Measurements from ENCODE around the gene DYNC1LI1.
"Not testable (repeated sequence)": the region's sequence is repeated elsewhere in the genome, so short reads cannot be mapped to it uniquely, and the experiment has no call there.

Gene DYNC1LI1

GRCh38 chr3:32583708-32584107, 13.1 kb upstream of the DYNC1LI1 start:
- no peak for DNase-seq (ENCODE audit: low read depth)

DNA sequence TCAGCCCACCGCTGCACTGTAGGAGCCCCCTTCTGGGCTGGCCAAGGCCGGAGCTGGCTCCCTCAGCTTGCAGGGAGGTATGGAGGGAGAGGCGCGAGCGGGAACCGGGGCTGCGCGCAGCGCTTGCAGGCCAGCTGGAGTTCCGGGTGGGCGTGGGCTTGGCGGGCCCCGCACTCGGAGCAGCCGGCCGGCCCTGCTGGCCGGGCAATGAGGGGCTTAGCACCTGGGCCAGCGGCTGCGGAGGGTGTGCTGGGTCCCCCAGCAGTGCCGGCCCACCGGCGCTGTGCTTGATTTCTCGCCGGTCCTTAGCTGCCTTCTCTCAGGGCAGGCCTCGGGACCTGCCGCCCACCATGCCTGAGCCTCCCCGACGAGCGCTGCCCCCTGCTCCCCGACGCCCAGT, 8.0 kb upstream of the DYNC1LI1 start:
- not testable (repeated sequence) for DNase-seq (ENCODE audit: low read depth)

GRCh38 chr3:32577581-32578556, 7.2 kb upstream of the DYNC1LI1 start:
- DNase-seq (ENCODE audit: low read depth): no peak

GRCh38 chr3:32577174-32577573, 6.5 kb upstream of the DYNC1LI1 start:
- no peak for DNase-seq (ENCODE audit: low read depth)

DNA sequence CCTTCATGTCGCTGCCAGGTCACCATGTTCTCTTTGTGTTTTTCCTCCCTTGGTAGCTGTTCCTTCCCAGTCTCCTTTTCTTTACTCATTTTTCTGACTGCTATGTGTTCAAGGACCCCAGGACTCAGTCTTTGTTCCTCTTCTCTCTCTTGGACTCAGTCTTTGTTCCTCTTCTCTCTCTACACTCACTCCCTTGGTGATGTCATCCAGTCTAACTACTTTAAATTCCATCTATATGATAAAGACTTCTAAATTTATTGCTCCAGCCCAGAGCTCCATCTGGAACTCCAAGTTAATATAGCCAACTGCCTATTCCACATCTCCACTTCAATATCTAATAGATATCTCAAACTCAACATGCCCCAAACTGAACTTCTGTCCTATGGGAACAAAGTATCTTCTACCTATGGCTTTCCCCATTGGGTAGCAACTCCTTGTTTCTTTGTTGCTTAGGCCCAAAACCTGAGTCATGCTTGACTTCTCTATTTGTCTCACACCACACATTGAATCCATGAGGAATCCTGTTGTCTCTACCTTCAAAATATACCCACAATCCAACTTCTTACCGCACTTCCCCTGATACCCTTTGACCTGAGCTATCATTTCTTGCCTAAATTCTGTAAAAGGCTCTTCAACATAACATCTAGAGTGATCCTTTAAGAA, 4.9 kb upstream of the DYNC1LI1 start:
- no peak for DNase-seq (ENCODE audit: low read depth)

DNA sequence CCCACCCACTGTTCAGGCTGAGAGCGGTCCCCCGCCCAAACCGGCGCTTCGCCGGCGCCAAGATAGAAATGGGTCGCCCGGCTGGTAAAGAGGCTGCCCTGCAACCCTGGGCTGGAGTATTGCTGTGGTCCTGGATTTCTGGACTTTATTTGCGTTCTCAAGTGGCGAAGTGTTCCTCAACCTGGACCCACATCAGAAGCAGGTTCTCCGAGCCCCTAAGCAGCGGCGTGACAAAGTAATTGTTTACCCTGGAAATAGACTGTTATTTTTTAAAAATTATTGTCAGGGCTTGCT, 481 bp upstream of the DYNC1LI1 start:
- no peak for DNase-seq (ENCODE audit: low read depth)

GRCh38 chr3:32569540-32570420, 878 bp downstream of the DYNC1LI1 start:
- DNase-seq (ENCODE audit: low read depth): peak; percentile 7

- no peak for DNase-seq (ENCODE audit: low read depth)
These were observed 1.7 kb downstream of the DYNC1LI1 start for GRCh38 chr3:32568953-32569352.

DNA sequence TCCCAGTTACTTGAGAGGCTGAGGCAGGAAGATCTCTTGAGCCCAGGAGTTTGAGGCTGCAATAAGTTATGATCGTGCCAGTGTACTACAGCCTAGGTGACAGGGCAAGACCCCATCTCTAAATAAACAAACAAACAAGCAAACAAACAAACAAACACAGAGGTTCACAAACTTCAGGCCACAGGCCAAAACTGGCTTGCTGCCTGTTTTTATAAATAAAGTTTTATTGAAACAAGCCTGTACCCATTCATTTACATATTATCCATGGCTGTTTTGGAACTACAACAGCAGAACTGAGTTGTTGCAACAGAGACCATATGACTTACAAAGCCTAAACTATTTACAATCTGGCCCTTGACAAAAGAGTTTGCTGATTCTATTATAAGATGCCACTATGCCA, 6.5 kb downstream of the DYNC1LI1 start:
- DNase-seq (ENCODE audit: low read depth): no peak

DNA sequence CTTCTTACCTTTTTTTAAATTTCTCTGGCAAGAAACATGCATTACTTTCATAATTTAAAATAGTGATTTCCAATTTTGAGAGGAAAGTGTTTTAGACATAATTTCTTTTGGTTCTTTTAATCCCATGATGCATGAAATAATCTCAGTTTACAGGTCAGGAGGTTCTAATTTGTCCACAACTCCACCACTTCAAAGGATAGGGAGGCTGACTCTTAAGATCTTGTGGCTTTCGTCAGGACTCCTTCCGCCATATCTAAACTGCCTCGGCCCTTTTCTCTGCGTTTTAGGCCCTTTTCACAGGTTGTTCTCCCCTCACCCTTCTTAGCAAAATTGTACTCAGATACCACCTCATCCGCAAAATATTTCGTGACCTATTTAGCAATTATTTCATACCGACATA, 8.0 kb downstream of the DYNC1LI1 start:
- no peak for DNase-seq (ENCODE audit: low read depth)

DNA sequence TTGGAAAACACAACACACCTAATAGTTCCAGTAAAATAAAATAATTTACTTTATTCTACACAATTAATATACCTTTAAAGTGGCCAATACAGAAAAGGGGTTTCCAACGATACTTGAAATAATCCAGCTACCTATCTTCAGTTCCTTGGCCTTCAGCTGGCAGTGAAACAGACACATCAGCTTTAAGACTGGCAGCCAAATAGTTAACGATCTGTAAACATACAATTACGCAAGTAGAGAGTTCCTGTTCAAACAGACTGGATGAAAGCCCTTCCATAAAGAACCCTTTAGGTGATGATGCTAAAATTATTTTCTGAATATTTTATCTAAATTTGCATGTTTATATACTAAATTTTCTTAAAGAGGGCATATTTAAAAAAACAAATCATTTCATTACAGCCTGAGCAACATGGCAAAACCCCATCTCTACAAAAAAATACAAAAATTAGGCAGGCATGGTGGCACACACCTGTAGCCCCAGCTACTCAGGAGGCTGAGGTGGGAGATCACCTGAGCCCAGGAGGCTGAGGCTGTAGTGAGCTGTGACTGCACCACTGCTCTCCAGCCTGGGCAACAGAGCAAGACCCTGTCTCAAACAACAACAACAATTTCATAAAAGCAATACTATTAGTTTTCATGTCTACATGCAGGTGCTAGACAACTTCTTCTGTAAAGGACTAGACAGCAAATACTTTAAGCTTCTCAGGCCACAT, 12.9 kb downstream of the DYNC1LI1 start:
- DNase-seq (ENCODE audit: low read depth): no peak

GRCh38 chr3:32556332-32556731, 14.3 kb downstream of the DYNC1LI1 start:
- DNase-seq (ENCODE audit: low read depth): no peak

DNA sequence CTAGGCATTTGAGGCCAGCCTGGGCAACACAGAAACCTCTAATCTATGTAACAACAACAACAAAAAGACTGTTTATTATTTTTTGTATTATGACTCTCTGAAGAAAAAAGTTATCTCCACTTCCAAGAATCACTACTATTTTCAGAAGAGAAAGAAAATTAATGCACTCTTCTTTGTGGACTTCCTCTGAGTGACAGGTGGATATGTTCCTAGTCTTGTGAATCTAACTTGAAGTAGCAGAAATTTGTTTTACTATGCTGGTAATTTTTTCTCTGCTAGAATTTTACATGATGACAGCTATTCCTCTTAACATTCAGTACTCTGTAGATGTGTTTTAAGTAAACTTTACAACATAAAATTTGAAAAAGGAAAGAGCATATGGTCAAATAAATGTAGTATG, 16.7 kb downstream of the DYNC1LI1 start:
- no peak for DNase-seq (ENCODE audit: low read depth)

GRCh38 chr3:32553459-32553858, 17.2 kb downstream of the DYNC1LI1 start:
- no peak for DNase-seq (ENCODE audit: low read depth)

DNA sequence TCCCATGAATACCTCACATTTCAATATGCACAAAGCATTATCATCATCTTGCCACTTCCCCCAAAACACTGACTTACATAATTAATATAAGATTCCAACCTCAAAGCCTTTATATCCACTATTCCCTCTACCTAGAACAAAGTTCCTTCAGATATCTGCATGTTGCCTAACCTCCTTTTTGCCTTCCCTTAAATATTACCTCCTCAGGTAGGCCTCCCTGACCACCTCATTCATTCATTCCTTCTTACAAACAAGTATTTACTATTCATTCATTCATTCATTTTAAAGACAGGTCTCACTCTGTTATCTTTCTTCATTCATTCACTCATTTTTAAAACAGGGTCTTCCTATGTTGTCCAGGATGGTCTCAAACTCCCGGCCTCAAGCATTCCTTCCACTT, 18.6 kb downstream of the DYNC1LI1 start:
- no peak for DNase-seq (ENCODE audit: low read depth)

GRCh38 chr3:32551496-32551895, 19.2 kb downstream of the DYNC1LI1 start:
- DNase-seq (ENCODE audit: low read depth): no peak

DNA sequence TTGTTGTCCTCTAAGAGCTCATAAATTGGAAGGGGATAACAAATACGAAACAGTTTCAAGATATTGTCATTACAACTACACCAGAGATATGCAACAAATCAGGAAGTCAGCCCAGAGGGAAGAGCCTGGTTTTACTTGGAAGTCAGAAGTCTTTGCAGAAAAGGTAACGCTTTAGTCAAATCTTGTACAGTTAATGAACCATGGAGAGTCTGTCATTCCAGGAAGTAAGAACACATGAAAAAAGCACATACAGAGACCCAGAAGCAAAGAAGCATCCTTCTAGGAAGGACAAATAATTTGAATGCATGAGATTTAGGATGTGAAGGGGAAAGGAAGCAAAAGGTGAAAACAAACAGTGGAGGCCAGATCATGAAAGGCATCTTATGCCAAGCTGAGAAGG, 19.6 kb downstream of the DYNC1LI1 start:
- no peak for DNase-seq (ENCODE audit: low read depth)

DNA sequence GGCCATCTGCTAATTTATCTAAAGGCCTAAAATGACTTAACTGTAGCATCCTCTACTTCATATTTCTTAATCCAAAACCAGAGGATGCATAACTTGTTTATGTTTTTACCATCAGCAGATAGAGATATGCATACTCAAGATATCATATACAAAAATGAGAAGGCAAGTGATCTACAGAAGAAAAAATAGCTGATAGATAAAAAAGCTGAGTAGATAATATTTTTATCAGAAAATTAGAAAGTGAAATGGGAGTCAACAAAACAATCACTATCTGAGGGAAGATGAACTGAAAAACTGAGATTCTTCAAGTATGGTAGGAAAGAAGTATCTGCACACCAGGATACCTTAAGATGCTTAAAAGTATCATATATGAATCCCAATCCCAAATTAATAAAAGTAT, 25.4 kb downstream of the DYNC1LI1 start:
- DNase-seq (ENCODE audit: low read depth): no peak

DNA sequence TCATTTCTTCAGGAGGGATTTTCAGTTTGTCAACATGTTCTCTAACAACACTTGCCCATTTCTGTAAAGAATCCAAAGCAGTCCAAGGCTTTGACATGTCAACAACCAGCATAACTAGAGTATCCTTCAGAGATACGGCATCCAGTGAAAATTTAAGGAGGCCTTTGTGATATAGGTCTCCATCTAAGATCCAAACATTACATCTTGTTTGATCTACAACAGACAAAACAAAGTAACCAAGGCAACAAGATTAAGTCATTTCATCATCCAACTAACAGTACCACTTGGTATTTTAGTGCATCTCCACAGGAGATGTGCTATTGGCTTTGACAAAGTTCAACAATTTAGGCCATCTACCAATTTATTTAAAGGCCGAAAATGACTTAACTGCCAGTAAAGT, 25.8 kb downstream of the DYNC1LI1 start:
- DNase-seq (ENCODE audit: low read depth): no peak

- no peak for DNase-seq (ENCODE audit: low read depth)
These were observed 27.9 kb downstream of the DYNC1LI1 start for GRCh38 chr3:32542807-32543206.

- no peak for DNase-seq (ENCODE audit: low read depth)
These were observed 29.8 kb downstream of the DYNC1LI1 start for GRCh38 chr3:32540899-32541298.

GRCh38 chr3:32532434-32532833, 38.2 kb downstream of the DYNC1LI1 start:
- DNase-seq (ENCODE audit: low read depth): no peak

All from stimulated activated CD8-positive, alpha-beta memory T cell treated with anti-CD3 and anti-CD28 coated beads, Interleukin-15, amount 100 ng/mL, for 24 hours (primary cell).